ENCODE results near the gene ATR.
"Not testable (repeated sequence)": the region's sequence is repeated elsewhere in the genome, so short reads cannot be mapped to it uniquely, and the experiment has no call there.

ATR gene

DNA sequence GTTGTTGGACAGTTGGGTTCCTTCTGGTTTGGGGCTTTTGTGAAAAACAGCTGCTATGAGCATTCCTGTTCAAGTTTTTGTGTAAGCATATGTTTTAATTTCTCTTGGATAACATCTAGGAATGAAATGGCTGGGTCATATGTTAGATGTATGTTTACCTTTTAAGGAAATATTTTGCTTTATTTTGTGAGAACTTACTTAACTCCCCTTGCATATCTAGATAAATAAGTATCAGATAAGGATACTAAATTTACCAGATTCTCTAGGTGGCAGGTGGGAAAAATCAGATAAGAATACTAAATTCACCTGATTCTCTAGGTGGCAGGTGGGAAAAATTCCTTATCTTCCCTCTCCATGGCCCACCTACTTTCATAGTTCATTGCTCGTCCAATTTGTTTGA, 16.6 kb upstream of the ATR start:
- no peak for DNase-seq (ENCODE audit: low read depth)

DNA sequence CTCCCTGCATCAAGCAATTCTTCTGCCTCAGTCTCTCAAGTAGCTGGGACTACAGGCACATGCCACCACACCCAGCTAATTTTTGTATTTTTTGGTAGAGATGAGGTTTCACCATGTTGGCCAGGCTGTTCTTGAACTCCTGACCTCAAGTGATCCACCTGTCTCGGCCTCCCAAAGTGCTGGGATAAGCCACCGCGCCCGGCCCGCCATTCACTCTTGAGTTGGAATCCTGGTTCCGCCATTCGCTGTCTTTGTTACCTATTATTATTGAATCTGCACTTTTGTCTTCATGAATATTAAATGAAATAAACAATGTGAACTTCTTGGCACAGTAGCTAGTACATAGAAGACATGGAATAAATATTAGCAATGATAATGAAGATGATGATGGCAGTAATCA, 13.7 kb upstream of the ATR start:
- DNase-seq (ENCODE audit: low read depth) = not testable (repeated sequence)

DNA sequence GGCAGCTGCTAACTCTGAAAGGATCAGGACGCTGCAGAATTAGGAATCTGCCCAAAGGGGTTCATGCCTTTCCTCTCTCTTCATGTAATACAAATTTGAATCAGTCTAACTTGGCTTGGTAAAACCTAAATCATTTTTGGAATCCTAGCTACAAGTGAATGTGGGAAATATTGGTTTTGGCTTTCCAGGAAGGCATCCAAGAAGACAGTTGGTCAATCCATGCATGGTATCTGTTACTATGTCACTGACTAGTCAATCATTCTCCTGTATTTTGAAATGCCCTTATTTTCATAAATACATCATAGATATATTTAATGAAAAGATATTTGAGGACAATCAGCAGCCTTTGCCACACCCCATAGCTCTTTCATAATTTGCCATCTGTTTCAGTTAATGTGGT, 10.2 kb upstream of the ATR start:
- DNase-seq (ENCODE audit: low read depth) = no peak

DNA sequence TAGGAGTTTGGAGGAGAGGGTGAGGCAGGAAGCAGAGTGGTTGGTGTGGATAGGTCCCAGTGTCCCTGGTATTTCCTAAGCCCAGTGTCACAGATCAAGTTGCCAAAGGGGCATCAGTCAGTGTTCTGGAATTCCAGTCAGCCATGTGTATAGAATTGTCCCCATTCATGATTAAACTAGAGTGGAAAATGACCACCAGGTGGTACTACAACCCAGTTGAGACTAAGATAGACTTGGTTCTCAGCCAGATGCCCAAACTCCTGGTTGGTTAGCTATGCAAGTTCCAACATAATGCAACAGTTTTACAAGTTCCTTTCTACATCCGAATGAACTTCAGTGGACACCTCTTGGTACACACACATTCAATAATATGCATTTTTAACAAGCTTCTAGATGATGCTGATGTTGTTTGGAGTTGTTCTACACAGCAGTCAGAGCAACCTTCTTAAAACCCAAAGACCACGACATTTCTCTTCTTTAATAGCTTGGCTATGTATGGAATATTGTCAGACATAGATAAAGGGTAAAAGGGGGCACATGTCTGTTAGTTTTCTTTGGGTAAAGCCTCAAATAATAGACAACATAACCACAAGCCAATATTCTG, 8.4 kb upstream of the ATR start:
- no peak for DNase-seq (ENCODE audit: low read depth)

DNA sequence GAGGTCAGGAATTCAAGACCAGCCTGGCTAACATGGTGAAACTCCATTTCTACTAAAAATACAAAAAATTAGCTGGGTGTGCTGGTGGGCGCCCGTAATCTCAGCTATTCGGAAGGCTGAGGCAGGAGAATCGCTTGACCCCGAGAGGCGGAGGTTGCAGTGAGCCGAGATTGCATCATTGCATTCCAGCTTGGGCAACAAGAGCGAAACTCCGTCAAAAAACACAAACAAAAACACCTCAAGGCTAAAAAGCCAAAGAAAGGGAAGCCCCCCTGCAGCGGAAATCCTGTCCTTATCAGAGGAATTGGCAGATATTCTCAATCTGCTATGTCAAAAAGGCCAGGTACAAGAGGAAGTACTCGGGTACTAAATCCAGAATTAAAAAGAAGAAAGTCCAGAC, 2.5 kb upstream of the ATR start:
- not testable (repeated sequence) for DNase-seq (ENCODE audit: low read depth)

DNA sequence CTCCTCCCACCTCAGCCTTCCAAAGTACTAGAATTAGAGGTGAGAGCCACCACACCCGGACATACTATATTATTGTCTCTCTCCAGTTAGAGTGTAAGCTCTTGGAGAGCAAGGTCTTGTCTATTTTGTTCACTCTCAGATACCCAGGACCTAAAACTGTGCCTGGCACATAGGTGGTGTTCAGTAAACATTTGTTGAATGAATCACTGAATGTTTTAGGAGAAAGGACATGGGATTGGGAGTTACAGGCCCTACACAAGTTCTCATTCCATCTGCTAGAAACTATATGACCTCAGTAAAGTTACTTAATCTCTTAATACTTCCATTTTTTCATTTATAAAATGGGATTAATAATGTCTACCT, 1.5 kb upstream of the ATR start:
- DNase-seq (ENCODE audit: low read depth) = no peak

DNA sequence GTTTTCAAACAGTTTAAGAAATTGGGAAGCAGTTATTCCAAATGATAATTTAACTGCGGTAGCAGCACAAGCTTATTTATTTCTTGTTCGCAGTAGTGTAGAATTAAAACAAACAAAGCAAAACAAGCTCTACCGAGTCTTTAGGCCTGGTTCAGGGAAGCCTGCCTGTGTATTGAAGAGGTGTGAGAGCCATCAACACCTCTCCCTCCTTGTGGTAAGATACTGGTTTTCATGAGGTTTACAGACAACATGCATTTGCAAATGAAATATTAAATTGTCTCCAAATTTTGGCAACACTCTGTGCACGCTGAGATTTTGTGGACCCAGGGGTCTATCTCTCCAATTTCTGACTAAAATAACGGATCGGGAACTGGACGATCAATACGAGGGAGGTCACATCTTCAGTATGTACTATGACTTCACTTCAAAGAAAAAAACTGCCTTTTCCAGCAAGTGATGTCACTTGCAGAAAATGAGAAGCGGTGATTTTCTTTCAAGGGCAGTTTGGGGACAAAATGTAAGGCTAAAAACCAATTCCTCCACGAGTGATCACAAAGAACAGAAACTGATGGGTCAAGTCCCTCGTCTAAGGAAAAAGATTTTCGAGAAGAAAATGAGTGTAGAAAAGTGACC, 721 bp downstream of the ATR start:
- DNase-seq (ENCODE audit: low read depth) = no peak

DNA sequence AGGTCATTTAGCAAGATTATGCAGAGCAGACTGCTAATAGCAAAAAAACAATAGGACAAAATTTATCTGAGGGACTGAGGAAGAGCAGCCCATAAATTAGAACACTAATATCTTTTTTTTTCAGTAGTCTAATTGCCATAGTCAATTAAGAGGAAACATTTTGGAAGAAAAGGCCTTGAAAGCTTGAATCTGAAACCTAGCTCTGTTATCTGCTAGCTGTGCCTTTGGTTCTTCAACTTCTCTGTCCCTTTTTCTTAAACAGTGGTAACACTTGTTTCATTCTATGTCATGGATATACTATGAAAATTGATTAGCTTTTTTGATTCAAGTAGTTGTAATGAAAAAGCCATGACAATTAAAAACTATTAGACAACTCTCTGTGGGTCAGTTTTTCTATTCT, 1.7 kb downstream of the ATR start:
- DNase-seq (ENCODE audit: low read depth) = no peak

DNA sequence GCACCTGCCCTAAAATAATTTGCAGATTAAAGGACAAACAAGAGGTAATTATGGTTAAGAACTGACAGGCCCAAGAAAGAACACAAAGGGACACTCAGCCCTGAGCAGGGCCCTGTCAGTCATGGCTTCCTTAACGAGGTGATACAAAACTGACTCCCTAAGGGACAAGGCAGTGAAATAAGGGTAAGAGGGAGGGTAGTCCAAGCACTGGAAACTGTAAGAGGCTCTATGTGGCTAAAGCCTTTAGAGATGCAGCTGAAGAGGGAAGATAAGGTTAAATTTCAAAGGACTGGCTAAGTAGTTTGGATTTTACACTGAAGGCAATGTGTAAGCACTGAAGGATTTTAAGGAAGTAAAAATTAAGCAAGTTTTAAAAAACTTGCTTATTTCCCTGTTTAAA, 3.9 kb downstream of the ATR start:
- no peak for DNase-seq (ENCODE audit: low read depth)

DNA sequence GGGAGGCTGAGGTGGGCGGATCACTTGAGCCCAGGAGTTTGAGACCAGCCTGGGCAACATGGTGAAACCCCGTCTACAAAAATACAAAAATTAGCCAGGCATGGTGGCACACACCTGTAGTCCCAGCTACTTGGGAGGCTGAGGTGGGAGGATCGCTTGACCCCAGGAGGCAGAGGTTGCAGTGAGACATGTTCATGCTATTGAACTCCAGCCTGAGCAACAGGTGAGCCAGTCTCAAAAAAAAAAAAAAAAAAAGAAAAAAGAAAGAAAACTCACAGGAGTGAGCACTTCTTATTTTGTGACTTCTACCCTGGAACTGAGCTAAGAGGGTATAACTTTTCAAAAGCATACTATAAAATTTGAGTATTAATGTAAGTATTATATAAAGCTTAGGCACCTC, 4.3 kb downstream of the ATR start:
- DNase-seq (ENCODE audit: low read depth) = not testable (repeated sequence)

DNA sequence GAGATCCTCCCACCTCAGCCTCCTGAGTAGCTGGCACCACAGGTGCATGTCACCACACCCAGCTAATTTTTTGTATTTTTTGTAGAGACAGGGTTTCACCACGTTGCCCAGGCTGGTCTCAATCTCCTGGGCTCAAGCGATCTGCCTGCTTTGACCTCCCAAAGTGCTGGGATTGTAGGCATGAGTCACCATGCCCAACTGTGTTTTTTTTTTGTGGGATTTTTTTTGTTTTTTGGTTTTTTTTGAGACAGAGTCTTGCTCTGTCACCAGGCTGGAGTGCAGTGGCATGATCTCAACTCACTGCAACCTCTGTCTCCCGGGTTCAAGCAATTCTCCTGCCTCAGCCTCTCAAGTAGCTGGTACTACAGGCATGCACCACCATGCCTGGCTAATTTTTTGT, 9.1 kb downstream of the ATR start:
- DNase-seq (ENCODE audit: low read depth) = not testable (repeated sequence)

DNA sequence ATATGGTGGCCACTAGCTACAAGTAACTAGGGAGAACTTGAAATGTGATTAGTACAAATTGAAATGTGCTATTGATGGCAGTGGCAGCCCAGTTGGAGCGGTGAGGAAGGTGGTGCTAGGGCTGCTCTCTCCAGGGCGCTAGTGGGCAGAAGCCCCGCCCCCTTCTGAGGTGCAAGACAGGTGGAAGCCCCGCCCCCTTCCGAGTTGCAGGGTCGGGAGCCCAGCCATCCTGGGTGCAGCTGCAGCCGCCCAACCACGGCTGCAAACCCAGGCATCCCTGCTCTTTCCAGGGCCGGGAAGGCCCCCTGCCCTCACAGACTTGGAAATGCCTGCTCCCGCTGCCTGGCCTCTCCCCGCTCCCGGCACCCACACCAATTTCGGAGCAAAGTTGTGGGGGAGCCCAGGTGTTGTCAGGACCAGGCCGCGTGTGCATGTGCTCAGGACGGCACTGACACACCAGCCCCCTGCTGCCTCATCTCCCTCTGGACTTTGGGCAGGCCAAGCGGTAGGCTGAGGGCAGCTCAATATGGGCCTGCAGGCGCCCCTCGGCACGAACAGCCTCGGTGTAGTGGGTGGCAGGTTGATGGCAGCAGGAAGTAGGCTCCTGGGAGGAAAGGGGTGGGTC, 10.0 kb downstream of the ATR start:
- DNase-seq (ENCODE audit: low read depth) = no peak

DNA sequence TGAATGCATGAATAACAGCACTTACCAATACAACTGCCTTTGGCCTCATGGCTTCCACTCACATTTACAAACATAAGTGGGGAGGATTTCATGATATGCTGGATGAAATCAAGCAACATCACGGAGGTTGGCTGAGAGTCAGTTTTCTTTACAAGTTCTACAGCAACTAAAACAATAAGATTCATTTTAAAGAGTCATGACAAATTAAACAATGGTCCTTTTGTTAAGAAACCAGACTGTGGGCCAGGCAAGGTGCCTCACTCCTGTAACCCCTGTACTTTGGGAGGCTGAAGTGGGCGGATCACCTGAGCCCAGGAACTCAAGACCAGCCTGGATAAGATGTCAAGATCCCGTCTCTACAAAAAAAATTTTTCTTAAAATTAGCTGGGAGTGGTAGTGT, 12.4 kb downstream of the ATR start:
- no peak for DNase-seq (ENCODE audit: low read depth)

DNA sequence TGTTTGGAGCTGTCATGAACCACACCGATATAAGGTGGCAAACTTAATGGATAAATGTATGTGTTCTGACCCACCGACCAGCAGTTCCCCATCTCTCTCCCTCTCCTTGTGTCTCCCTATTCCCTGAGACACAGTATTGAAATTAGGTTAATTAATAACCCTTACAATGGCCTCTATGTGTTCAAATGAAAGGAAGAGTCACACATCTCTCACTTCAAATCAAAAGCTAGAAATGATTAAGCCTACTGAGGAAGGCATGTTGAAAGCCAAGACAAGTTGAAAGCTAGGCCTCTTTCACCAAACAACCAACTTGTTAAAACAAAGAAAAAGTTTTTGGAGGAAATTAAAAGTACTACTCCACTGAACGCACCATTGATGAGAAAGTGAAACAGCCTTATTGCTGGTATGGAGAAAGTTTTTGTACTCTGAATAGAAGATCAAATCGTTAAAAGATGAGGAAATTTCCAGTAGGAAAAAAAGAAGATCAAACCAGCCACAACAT, 15.0 kb downstream of the ATR start:
- no peak for DNase-seq (ENCODE audit: low read depth)

DNA sequence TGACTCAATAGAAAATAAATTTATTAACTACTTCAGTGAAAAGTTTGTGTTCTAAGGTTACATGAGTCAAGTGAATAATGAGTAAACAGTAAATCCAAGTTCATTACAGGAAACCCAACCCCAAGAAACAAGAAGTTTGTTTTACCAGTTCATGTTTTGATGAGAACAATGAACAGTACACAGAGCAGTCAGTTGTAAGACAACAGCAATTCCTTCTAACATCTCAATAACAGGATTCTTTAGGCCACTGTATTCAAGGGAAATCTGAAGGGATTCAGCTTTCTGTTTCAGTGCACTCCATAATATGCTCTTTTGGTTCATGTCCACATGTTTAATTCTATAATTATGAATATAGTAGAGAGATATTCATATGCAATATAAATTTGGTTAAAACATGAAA, 18.4 kb downstream of the ATR start:
- DNase-seq (ENCODE audit: low read depth) = no peak

DNA sequence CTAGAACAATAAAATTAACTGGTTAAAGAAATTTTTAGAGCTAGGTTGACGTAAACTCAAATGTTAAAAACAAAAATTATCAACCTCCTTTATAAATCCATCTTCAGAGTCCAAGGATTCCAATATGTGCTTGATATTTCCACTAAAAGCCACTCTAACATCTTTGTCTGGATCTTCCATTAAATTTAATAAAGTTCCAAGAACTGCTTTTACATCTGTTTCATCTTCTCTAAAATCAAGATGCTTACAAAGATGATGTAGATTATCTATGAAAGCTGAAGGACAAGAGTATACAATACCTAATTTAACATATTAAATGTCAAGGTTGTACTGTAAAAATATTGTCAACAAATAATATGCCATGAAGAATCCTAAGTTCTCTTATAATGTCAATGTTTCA, 24.8 kb downstream of the ATR start:
- no peak for DNase-seq (ENCODE audit: low read depth)

DNA sequence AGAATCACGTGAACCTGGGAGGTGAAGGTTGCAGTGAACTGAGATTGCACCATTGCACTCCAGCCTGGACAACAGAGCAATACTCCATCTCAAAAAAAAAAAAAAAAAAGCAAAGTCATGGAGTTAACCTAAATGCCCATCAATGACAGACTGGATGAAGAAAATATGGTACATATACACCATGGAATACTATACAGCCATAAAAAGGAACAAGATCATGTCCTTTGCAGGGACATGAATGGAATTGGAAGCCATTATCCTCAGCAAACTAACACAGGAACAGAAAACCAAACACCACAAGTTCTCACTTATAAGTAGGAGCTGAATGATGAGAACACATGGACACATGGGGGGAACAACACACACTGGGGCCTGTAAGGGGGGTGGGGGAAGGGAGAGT, 26.0 kb downstream of the ATR start:
- not testable (repeated sequence) for DNase-seq (ENCODE audit: low read depth)

DNA sequence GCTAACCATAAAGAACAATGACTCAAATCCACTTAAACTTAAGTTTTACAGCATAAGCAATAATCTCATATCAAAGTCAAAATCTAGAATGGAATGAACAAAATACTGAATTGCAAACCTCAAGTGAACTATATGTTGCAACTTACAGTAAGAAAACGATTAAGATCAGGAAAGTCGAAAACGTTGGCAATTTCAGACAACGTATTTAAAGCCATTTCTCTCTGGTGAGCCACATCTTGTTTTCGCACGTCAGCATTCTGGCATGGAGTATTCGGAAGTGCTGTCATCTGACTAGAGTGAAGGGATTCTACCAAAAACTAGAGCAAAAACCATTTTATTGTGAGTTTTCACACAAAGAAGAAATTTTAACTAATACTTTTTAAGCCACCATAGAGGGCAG, 28.5 kb downstream of the ATR start:
- DNase-seq (ENCODE audit: low read depth) = no peak

DNA sequence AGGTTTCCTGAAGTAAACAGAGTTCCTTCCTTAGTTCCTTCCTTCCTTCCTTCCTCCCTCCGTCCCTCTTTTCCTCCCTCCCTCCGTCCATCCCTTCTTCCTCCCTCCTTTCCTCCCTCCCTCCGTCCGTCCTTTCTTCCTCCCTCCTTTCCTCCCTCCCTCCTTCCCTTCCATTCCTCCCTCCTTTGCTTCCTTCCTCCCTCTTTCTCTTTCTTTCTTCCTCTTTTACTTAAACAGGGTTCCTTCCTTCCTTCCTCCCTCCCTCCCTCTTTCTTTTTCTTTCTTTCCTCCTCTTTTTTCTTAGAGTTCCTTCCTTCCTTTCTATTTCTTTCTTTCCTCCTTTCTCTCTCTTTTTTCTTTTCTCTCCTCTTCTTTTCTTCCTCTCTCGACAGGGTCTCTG, 35.2 kb downstream of the ATR start:
- no peak for DNase-seq (ENCODE audit: low read depth)

DNA sequence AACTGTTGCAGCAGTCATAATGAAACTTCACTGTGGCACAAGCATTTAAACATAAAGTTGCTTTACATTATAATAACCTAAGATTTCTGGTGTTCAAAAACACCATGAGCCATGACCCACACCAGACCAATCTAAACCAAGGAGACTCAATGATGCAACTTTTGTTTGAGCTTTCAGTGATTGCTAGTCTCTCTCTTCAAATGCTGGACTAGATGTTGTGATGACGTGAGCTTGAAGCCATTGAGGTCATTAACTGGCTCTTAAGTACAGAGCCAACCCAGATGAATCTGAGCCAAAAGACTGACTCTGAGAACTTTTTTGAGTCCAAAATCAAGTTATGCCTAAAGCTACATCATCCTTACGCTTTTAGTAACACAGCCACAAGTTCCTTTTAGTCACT, 36.5 kb downstream of the ATR start:
- no peak for DNase-seq (ENCODE audit: low read depth)

DNA sequence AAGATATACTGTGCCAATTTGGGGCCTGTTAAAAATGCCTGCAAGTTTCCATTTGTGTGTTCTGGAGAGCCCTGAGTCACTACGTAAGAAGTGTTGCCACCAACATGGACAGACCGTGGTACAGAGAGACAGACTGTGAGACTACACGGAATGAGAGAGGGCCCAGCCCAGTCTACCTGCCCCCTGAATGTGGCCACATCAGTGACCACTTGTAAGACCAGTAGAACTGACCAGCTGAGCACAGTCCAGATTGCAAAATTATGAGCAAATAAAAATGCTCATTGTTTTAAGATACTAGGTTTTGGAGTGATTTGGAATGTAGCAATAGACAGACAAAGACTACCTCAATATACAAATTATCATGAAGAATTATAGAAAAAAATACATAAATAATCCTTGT, 42.0 kb downstream of the ATR start:
- DNase-seq (ENCODE audit: low read depth) = no peak

DNA sequence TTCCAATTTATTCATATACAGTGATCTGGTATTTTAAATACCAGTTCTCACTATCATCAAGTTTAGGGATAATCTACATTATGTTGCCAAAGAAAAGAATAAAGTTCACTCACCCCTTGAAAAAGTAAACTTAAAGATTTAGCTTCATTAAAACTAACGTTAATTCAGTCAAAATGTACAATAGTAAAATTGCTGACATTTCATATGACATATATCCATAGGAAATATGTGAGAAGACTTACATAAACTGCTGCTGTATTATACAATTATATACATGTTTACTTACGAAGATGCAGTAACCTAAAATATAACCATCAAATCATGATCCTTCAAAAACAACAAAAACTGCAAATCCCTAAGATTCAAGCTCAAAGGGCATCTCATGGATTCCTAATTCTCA, 44.0 kb downstream of the ATR start:
- DNase-seq (ENCODE audit: low read depth) = no peak

DNA sequence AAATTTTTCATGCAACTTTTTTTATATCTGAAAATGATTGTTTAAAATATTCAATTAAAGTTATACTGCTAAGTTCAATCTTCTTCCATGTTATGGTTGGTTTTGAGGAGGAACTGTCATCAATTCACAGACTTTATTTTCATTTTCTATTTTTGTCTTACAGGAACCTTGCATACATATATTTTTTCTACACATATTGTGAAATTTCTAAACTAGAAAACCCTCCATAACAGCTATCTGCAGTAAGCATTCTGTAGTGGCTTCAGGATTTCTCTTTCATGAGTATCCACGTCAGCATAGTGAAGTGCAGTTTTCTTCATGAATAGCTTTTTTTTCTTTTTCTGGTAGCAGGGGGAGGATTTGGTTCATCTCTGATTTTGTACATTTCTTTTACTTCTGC, 48.2 kb downstream of the ATR start:
- DNase-seq (ENCODE audit: low read depth) = no peak

Data from stimulated activated CD4-positive, alpha-beta T cell treated with anti-CD3 and anti-CD28 coated beads, Interleukin-2, amount 100 ng/mL, for 4 hours (primary cell).